Stimulated activated CD8-positive, alpha-beta memory T cell treated with anti-CD3 and anti-CD28 coated beads, Interleukin-12 subunit alpha, Interleukin-12 subunit beta, amount 100 ng/mL, for 24 hours (primary cell): Measurements from ENCODE around the gene PHYH.
"Not testable (repeated sequence)": the region's sequence is repeated elsewhere in the genome, so short reads cannot be mapped to it uniquely, and the experiment has no call there.

Source experiments
- DNase-seq: peaks from one replicate; pipeline ENCODE4 v3.0.0-alpha.2; 2020; ENCODE audit errors: extremely low read depth

Gene PHYH

DNA sequence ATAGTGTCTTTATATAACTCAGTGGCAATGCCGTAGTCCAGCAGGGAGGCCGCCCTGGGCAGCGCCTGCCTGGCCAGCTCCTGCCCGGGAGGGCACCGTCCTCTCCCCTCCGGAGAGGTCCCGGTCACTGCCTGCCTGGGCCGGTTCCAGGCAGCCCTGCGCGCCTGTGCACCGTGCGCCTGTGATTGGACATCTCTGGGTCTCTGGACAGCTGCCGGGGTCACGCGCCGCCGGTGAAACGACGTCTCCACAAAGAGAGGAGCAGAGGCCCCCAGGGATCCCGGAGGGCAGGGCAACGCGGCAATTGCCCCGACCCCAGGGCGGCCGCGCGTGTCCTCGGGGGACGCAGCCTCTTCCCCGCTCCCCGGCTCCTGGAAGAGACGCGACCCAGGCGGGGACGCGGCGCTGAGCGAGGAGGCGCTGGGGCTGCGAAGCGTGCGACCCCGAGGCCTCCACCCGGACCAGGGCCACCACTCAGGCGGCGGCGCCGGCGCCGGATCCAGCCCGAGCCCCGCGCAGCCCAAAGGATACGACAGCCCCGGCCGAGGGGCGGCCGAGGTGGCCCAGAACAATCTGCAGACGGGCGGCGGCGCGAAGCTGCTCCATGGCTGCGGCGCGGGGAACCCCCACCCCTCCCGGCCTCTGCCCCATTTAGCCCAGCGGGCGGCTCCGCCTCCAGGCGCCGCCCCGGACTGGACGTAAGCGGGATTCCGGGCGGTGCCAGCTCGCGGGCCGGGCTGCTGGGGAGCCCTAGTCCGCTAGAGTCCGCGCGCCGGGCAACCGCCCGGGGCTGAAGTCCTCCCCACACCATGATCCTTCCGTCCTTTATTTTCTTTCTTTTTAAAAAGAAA lies at the start of gene PHYH:
Gene PHYH, minus strand, starts transcription at position 628 of the 851 bp plus-strand sequence. Its CDS starts 22 bp downstream, at position 606.
- DNase-seq: peak; percentile 52

DNA sequence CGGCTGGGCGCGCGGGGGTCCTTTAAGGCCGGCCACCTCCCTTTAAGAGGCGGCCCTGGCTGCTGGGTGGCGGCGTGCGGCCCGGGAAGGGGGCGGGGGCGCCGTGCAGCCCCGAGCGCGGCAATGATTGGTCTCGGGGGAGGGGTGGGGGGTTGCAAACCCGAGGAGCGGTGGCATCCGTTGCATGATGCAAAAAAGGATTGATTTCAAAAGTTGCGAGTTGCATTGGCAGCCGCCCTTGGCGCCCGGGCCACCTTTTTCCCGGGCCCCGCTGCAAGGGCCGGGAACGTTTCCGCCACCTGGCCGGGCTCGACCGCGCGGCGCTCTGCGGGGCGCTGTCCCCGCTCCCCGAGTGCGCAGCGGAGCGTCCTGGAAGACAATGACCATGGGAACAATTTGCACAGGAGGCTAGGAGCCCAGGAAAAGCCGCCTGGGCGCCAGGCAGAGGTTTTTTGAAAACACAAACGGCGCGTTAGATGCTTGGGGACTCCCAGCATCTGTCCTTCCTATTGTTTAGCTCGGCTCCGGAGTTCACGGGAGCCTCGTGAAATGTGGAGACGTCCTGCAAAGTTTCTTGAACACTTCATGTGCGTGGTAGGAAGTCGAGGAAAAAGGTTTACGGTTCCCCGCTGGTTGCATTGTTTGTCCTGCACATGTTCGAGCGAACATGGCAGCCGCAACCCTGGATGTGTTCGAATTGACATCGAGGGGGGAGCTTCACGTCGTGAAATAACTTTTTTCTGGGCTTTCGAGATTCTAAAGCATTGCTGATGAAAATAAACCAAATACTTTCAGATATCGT lies 48.6 kb upstream of the PHYH start, which contains the start of gene SEPHS1:
Gene SEPHS1, minus strand, starts transcription at position 78 of the 802 bp plus-strand sequence. CDS start 3,343 bp downstream, outside the sequence.
- peak; percentile 68 for DNase-seq

DNA sequence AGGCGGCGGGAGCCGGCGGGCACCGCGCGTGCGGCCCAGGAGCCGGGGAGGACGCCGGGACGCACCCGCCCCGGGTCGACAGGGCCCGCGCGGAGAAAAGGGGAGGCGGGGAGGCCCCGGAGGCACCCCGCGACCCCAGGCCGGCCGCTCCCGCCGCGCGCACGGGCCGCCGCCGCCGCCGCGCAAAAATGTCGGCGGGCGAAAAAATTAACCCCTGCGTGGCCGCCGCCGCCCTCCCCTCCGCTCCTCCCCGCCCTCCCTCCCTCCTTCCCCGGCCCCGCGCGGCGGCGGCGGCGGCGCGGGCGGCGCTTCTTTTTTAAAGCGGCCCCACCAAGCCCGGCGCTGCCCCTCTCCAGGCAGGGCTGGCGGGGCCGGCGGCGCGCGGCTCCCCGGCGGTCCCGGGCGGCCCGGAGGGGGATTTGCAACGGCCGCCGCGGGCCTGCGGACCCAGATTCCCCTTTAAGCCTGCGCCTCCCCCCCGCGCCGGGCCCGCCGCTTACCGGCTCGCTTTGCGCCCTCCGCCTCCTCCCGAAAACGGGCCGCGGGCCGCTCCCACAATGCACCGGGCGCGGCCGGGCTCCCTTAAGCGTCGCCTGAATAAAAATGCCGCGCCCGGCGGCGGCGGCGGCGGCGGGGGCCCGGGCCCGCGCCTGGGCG lies 47.8 kb upstream of the PHYH start:
- DNase-seq: peak; percentile 51

DNA sequence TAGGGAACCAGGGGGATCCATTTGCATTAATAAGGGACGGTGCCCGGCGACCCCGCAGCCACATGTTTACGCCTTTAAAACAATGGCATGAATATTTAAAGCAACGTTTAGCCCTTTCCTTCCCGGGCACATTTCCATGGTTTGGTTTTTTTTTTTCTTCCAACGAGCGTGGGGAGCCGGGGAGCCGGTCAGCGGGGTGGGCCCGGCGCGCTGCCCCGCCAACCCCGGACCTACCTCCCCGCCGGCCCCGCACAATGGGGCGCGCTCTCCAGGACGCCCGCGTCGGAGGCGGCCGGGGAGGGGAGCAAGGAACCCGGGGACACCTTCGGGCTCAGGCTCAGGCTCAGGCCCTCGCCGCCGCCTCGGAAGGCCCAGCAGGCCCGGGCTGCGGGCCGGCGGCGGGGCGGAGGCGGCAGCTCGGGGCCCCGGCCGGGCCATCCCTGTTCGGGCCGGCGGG lies 47.2 kb upstream of the PHYH start:
- DNase-seq: no peak

DNA sequence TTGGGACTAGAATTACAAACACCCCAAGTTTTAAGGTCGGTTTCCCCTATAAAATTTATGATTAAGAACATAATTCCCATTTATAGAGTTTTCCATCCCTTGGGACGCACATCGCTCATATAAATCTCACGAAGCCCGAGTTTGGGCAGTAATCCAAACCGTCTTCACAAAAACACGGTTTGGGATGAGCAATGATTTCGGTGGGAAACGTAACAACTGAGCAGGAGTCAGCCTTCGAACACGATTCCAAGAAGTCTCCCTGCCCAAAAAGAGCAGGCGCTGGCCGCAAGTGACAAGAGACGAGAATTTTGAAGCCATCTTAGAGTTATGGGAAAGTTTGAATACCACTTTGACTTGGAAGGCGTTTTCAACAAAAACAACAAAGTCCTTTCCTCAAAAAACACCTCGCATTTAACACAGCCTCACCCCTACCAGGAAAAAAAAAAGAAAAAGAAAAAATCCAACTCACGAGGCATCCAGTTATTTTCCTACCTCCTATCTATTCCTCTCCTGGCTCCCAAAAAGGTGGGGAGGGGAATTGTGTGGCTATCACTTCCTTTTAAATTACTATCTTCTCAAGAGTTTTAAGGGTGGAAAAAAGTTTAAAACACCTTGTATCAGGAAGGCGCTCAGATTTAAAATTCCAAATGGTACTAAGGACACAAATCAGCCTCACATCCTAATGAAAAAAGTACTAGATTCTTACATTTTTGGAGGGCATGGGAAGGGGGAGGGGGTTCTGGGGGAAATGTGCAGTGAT lies 46.6 kb upstream of the PHYH start:
- DNase-seq: no peak

DNA sequence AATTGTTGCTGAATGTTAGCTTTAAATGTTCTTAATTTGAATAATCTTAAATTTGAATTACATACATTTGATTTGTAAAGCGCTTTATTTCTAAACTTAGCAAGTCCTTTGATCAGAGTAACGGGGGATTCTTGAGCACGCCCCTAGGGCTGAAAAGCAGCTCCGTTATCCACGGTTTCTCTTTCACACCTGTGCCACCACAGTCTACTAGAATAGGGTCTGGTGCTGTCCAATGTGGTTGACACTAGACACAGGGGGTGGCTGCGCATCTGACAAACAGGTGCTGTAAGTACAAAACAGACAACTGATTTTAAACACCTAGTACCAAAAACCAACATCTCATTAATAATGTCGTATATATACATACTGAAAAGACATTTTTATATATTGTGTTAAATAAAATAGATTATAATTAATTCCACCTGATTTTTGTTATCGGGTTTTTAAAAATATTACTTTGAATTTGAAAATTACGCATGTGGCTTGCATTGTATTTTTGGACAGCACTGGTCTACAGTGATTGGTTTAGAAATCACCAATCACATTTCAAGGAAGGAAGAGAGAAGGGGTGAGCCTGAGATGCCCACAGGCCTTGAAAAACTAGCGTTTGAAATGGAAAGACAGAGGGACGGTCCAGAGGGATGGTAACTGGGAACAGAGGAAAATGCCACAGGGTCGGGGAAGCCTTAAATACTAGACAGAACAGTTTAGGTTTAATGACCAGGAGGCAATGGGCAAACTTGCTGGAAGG lies 40.9 kb upstream of the PHYH start:
- DNase-seq: no peak

DNA sequence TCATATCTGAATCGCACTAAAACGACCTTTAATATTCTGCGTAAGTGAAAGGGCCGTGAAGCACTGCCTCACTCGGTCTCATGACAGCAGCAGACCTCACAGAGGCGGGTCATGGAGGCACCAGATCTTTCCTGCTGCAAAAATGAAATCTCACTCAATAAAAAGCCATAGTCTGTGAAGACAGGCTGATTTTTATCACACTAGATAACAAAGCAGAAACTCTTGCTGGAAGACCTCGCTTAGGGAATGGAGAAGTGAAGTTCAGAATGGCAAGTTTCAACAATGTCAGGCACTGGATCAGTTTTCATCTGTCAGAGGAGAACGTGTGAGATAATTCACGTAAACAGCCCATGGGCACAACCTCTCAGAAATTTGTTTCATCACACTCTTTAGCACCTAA lies 40.2 kb upstream of the PHYH start:
- DNase-seq: no peak

DNA sequence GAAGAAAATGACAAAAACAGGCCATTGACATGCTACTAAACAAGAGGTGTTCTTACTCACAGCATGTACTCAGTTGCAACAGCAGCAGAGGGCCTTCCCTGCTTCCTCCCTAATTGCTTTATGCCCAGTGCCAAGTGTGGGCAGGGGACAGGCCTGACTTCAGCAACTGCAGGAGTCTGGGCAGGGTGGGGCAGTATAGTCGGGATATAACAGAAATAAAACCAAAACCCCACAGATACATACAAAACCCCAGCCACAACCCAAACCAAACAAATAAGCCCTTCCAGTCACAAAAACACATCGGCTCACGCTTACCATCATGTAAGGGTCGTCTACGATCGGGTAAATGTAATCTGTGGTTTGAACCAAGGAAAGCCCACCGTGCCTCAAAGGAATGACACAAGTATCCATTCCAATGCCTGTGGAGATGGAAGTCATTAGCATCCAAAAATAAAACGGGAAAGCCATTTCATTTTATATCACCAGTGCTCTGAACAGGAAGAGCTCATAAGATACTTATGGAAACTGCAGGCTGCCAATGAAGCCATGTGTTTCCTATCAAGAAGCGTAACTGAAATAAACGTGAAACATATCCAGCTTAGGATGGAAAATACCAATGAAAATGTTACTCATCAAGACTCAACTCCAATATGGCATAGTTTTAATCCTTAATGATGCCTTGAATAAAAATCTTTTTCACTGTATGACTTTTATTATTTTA lies 38.7 kb upstream of the PHYH start:
- no peak for DNase-seq

DNA sequence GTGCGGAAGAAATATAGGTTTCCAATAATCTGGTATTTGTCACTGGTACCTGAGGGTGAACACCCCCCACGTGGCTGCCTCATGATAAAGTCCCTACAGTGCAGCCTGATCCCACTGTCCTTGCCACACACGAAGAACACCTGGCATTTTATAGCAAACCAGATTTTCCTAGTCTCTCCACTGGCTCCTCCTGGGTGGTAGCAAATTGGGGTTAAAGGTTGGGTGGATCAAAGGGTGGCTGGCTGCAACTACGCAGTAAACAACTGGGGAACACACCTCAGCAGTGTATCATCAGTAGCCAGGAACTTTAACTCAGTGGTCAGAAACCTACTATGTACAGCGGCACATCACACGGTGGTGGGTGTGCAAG lies 37.9 kb upstream of the PHYH start:
- no peak for DNase-seq

DNA sequence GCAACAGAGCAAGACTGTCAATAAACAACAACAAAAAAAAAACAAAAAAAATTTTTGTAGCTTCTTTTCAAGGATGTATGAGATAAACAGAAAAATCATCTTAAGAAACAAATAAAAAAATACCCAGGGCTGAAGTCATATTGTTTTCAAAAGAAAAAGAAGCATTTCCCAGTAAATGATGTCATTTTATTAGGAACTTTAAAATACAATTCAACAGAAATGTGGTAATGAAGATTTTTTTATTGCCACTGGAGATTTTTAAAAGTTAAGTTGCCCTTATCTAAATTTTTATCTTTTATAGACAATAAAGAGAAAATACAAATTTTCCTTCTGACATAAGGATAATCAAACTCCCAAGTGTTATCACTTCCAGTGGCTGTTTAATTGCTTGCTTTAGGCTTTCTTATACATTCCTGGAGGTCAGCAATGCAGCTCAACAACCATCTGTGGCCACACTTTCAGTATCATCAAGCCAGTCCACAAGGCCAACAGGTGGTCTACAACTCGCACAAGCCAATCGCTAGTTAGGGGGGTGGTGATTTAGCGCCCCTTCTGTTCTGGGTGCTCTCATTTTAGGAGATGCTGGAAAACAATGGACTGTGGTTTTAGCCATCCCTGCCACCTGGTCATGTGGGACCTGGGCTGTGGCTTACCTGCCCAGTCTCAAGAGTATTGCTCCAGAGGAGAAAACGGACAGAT lies 37.4 kb upstream of the PHYH start:
- DNase-seq: no peak

DNA sequence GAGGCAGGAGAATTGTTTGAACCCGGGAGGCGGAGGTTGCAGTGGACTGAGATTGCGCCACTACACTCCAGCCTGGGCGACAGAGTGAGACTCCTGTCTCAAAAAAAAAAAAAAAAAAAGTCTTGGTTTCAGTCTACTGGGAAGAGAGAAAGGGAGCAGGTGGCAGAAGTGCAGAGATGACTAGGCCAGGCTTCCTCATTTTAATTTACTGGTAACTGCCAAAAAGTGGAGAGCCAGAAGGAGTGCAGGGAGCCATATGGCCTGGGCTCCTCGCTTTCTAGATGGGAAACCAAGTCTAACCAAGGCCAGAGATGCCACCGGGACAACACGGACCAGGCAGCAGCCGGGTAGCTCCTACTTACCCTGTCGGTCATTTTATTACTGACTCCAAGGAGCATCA lies 36.0 kb upstream of the PHYH start:
- DNase-seq: no peak

DNA sequence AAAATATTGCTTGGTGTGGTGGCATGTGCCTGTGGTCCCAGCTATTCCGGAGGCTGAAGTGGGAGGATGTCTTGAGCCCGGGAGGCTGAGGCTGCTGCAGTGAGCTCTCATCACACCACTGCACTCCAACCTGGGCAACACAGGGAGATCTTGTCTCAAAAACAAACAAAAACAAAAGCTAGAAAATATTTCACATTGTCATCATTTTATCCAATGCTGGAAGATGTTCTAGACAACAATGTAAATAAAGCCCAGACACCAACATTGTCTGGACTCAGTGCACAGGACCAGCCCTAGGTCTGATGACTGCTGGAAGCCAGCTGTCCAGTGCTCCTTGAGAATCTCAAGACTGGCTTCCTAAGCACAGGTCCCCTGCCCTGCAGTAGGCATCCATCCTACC lies 34.7 kb upstream of the PHYH start:
- no peak for DNase-seq

DNA sequence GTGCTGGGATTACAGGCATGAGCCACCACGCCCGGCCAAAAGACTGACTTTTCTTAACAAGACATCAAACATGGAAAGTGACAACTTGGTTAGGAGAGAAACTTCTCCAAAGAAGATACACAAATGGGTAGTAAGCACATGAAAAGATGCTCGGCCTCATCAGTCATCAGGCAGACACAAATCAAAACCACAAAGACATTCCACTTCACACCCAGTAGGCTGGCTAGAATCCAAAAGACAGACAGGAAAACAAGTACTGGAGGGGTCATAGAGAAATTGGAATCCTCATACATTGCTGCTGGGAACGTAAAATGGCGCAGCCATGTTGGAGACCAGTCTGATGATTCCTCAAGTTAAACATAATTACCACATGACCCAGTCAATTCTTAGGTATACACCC lies 31.8 kb upstream of the PHYH start:
- no peak for DNase-seq

DNA sequence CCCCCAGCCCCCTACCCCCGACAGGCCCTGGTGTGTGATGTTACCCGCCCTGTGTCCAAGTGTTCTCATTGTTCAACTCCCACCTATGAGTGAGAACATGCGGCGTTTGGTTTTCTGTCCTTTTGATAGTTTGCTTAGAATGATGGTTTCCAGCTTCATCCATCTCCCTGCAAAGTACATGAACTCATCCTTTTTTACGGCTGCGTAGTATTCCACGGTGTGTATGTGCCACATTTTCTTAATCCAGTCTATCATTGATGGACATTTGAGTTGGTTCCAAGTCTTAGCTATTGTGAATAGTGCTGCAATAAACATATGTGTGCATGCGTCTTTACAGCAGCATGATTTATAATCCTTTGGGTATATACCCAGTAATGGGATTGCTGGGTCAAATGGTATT lies 31.1 kb upstream of the PHYH start:
- DNase-seq: not testable (repeated sequence)

DNA sequence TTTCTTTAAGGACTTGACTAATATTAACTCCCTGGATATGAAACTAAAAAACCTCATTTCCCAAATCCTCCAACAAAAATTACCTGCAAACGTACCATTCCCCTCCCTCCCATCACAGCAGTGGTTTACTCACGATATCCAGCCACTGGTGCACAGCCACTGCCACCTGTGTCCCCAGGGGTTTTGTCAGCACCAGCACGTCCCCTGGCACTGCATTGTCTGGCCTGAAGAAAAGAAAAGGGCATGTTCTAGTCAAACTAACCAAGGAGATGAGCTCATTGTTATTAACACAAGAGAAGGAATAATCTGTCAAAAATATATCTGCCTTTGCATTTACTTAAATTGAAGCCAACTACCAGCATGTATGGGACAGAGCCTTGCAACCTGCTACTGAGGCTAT lies 29.7 kb upstream of the PHYH start:
- no peak for DNase-seq

DNA sequence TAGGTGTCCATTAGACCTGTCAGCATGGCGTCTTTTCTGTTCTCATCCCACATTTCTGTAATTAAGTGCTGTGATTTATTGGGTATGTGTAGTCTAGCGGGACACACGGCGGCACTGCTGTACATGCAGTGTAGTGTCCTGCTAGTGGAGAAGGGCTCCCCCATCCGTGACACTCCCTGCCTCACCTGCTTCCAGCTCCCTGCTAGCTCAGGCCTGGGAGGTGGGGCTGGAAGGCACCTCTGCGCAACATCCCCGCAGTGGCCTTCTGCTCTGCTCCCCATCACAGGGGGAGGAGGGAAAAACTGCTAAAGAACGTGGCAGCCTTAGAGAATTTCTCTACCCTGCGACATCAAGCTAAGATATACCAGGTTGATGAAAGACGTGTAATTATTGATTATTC lies 28.7 kb upstream of the PHYH start:
- DNase-seq: no peak

DNA sequence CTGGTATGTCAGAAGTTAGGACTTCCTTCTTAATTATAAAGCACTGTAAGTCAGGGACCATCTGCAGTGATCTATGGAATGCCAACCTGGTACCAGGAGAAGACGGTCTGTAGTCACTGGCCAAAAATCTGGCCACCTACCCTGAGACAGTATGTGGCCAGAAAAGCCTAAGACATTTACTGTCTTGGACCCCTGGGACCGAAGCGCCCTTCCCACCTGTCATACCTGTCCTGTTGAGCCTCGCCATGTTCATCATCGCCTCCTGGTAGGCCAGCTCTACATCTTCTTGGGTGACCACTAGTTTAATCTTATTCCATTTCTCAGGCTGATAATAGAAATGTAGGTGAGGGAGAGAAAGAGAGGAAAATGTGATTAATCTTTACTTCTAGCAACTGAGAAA lies 28.3 kb upstream of the PHYH start:
- no peak for DNase-seq

DNA sequence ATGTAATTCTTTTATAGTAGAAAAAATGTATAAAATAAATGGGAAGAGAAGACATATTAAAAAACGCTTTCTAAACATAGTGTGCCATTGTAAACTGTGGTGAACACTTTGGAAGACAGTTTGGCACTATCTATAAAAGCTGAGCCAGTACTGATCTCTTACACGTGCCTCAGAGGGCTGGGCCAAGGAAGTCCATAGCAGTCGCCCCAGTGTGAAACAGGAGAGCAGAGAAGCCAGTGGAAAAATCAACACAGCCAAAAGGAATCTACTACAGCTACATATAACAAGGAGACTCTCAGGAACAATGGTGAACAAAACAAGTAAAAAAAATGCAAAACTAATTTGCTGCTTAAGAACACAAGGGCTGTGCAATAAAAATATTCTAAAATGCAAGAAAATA lies 27.7 kb upstream of the PHYH start:
- no peak for DNase-seq

DNA sequence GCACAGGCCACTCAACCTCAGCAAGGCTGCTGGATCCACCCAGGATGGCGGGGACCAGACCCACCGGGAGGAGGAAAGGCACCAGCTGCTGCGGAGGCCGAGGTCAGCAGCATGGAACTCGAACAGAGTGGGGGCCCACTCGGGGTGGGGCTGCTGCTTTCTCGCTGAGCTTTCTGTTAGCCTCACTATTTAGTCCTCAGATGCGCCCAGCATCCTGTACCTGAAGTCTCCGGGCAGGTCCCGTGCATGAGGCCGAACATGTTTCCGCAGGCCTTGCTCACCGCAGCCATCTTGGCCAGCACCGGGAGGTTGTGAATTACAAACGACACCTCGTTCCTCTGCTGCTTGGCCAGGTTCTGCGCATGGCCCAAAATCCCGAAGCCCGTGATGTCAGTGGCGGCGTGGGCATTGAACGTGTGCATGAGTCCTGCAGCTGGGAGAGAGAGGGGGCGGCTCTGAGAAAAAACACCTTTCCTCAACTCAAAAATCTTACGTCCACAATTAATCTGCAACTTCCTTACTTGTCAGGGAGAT lies 22.8 kb upstream of the PHYH start:
- DNase-seq: no peak
